ENCODE data around the gene USP19. TPM values are rescaled to one million over a fixed set of nuclear protein-coding genes. Genes with fewer than 3 reads are reported as not detected.
A peak's percentile ranks its signal among the peaks of the same experiment; 100 is the strongest.

The USP19 gene
- total RNA-seq, 1 experiment from 2014 or later, result 66.3 TPM

- H2BK12ac ChIP-seq (ENCODE audit: insufficient read length, low read depth, low read length), result no peak within 1 kb of the TSS
- no peak within 1 kb of the TSS for H2AK5ac ChIP-seq (ENCODE audit: insufficient read length, low read length)
- peak within 1 kb of the TSS; percentile 83 to 93 for H3K4me3 Mint-ChIP-seq
- H3K27ac ChIP-seq (ENCODE audit: insufficient read length, low read depth, low read length), result no peak within 1 kb of the TSS
- no peak within 1 kb of the TSS for H3K4ac ChIP-seq (ENCODE audit: low read depth, low read length)
- no peak within 1 kb of the TSS for H4K8ac ChIP-seq (replicated peaks; ENCODE audit: insufficient read length, low read depth, low read length)
- peak within 1 kb of the TSS; percentile 87 for H2AFZ ChIP-seq (ENCODE audit: low read length)
- H3K18ac ChIP-seq (ENCODE audit: insufficient read length, low read depth, low read length), result peak within 1 kb of the TSS; percentile 72
- peak within 1 kb of the TSS; percentile 97 for H3K4me2 ChIP-seq (ENCODE audit: insufficient read depth, insufficient read length, low read length)
- no peak within 1 kb of the TSS for H4K91ac ChIP-seq (ENCODE audit: insufficient read length, low read depth, low read length)
- no peak within 1 kb of the TSS for H2BK20ac ChIP-seq (ENCODE audit: low read depth, low read length, poor library complexity, severe bottlenecking)
- H3K36me3 Mint-ChIP-seq (ENCODE audit: insufficient read depth in 1 of 3, low read depth in 3 of 3), result peaks cover 0 to 6% (median 5%) of the 10 kb centered on the region in 3 experiments; a peak in 2 of 7 replicates
- H3K23ac ChIP-seq (ENCODE audit: insufficient read length, low read depth, low read length), result no peak within 1 kb of the TSS
- peak within 1 kb of the TSS in 2 of 3 experiments; percentile 79 to 98; a peak in 6 of 7 replicates for H3K27ac Mint-ChIP-seq
- H3K4me1 ChIP-seq (ENCODE audit: insufficient read depth, low read length), result peaks cover 2% of the 10 kb centered on the region; the same call in 1 of the 2 replicates
- no peak within 1 kb of the TSS for H2BK120ac ChIP-seq (ENCODE audit: low read depth, low read length, poor library complexity, severe bottlenecking)
- no peaks in the 10 kb centered on the region for H3K27me3 ChIP-seq (ENCODE audit: insufficient read depth, low read length)
- H2BK15ac ChIP-seq (ENCODE audit: low read depth, low read length), result no peak within 1 kb of the TSS
- H3K23me2 ChIP-seq (ENCODE audit: insufficient read length, low read depth, low read length, poor library complexity, severe bottlenecking), result peaks cover 15% of the 10 kb centered on the region
- TF ChIP-seq, protein P1, sequence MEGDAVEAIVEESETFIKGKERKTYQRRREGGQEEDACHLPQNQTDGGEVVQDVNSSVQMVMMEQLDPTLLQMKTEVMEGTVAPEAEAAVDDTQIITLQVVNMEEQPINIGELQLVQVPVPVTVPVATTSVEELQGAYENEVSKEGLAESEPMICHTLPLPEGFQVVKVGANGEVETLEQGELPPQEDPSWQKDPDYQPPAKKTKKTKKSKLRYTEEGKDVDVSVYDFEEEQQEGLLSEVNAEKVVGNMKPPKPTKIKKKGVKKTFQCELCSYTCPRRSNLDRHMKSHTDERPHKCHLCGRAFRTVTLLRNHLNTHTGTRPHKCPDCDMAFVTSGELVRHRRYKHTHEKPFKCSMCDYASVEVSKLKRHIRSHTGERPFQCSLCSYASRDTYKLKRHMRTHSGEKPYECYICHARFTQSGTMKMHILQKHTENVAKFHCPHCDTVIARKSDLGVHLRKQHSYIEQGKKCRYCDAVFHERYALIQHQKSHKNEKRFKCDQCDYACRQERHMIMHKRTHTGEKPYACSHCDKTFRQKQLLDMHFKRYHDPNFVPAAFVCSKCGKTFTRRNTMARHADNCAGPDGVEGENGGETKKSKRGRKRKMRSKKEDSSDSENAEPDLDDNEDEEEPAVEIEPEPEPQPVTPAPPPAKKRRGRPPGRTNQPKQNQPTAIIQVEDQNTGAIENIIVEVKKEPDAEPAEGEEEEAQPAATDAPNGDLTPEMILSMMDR (conservative IDR thresholded peaks at IDR 0.05), result 0 out of 3 replicates have a peak, but pooled peaks have one; percentile 11
- H3K9me3 ChIP-seq (ENCODE audit: control insufficient read depth, low read depth, low read length), result no peaks in the 10 kb centered on the region
- H3K56ac ChIP-seq (ENCODE audit: insufficient read length, low read depth, low read length), result no peak within 1 kb of the TSS
- no peaks in the 10 kb centered on the region for H3K79me2 ChIP-seq (ENCODE audit: insufficient read depth, low read length)
- no peaks in the 10 kb centered on the region for H3K79me1 ChIP-seq (ENCODE audit: insufficient read depth, low read depth, low read length, poor library complexity, severe bottlenecking)
- H4K20me1 ChIP-seq (ENCODE audit: control insufficient read depth, insufficient read depth, insufficient read length), result no peaks in the 10 kb centered on the region
- no peak within 1 kb of the TSS for H3T11ph ChIP-seq (ENCODE audit: low read length)
- no CpG with 5 or more reads among the region's 28 CpGs for WGBS (ENCODE audit: extremely low coverage, insufficient read length, low lambda C conversion rate)
- H3K27me3 Mint-ChIP-seq (ENCODE audit: low read depth), result peaks cover 5% of the 10 kb centered on the region
- H3K4me1 Mint-ChIP-seq, result peaks cover 8 to 12% of the 10 kb centered on the region in 2 experiments; a peak in 3 of 4 replicates
- no peak within 1 kb of the TSS for H4K5ac ChIP-seq (ENCODE audit: insufficient read length, low read depth, low read length)
- H2BK5ac ChIP-seq (ENCODE audit: insufficient read length, low read length), result no peak within 1 kb of the TSS
- DNase-seq, result peak; percentile 82
- H3K14ac ChIP-seq (ENCODE audit: insufficient read depth, low read length), result peak within 1 kb of the TSS; percentile 88
- H3K9ac ChIP-seq (ENCODE audit: extremely low read depth, insufficient read length, low read length), result peak within 1 kb of the TSS; percentile 59
- no peaks in the 10 kb centered on the region for H3K9me3 Mint-ChIP-seq
These were observed 12.0 kb upstream of the USP19 start, which contains the start of gene LAMB2 for GRCh38 chr3:49132437-49133225. TSS of gene LAMB2 (minus strand) at chr3:49133050. CDS start at chr3:49132867, 183 bp downstream.
